IMR-90 (cell line): ENCODE data around the gene ANK3. TPM values are rescaled to one million over a fixed set of nuclear protein-coding genes. Genes with fewer than 3 reads are reported as not detected.

ENCODE experiments used
- ATAC-seq: fragments of 200-7000 bp; cut with Tn5 transposase; 2 replicates; pipeline ENCODE4 v1.9.1; 2020; ENCODE audit warnings: low read depth, mild to moderate bottlenecking, moderate library complexity
- BruUV-seq: library from RNA; stranded (reverse); fragments of 400-500 nt; replicated peaks from 2 replicates; lab custom pipeline; 2021; lab: Mats Ljungman, UMichigan
- CTCF ChIA-PET: fragments of 300-600 bp; formaldehyde crosslinking; extraction: SDS; loops from one replicate; lab custom pipeline; 2021; ENCODE audit warnings: antibody characterized with exemption; lab: Yijun Ruan, JAX
- POLR2A ChIA-PET: fragments of 300-600 bp; sonication (Branson Sonifier 250); formaldehyde crosslinking; loops from one replicate; lab custom pipeline; 2022; ENCODE audit warnings: antibody characterized with exemption; ENCODE audit not compliant: unreplicated experiment; lab: Charles Lee
- DNase-seq: peaks from one replicate; pipeline ENCODE4 v3.0.0; 2013
- H2AFZ ChIP-seq: replicated peaks from 2 replicates; pipeline ENCODE3; 2013; ENCODE audit warnings: low read length, mild to moderate bottlenecking; ENCODE audit not compliant: poor library complexity
- H2AK5ac ChIP-seq: 2 replicates; pipeline ENCODE4 v1.6.1; 2013; ENCODE audit warnings: low read depth, low read length, inconsistent platforms
- H2AK9ac ChIP-seq: replicated peaks from 2 replicates; pipeline ENCODE3; 2013; ENCODE audit warnings: mild to moderate bottlenecking, low read depth, low read length, moderate library complexity; ENCODE audit not compliant: poor library complexity
- H2BK120ac ChIP-seq: 2 replicates; pipeline ENCODE4 v1.6.1; 2013; ENCODE audit warnings: low read depth, low read length, inconsistent platforms
- H2BK15ac ChIP-seq: 3 replicates; pipeline ENCODE4 v1.6.1; 2013; ENCODE audit warnings: low read depth, low read length, inconsistent platforms
- H2BK20ac ChIP-seq: 2 replicates; pipeline ENCODE4 v1.6.1; 2013; ENCODE audit warnings: low read depth, mild to moderate bottlenecking, inconsistent platforms, low read length, moderate library complexity
- H2BK5ac ChIP-seq: 2 replicates; pipeline ENCODE4 v1.6.1; 2013; ENCODE audit warnings: mild to moderate bottlenecking, low read depth, low read length, inconsistent platforms; ENCODE audit not compliant: poor library complexity, severe bottlenecking
- H3K14ac ChIP-seq: replicated peaks from 2 replicates; pipeline ENCODE4 v1.6.1; 2013; ENCODE audit warnings: low read depth, low read length, inconsistent platforms
- H3K18ac ChIP-seq: 2 replicates; pipeline ENCODE4 v1.6.1; 2013; ENCODE audit warnings: low read depth, low read length, control low read depth
- H3K23ac ChIP-seq: 2 replicates; pipeline ENCODE4 v1.6.1; 2013; ENCODE audit warnings: low read depth, low read length, inconsistent platforms
- H3K27ac ChIP-seq: 2 replicates; pipeline ENCODE4 v1.5.1; 2013; ENCODE audit warnings: mild to moderate bottlenecking, control low read depth, low read length; ENCODE audit not compliant: insufficient read depth
- H3K27me3 ChIP-seq: 2 replicates; pipeline ENCODE4 v1.6.1; 2013; ENCODE audit warnings: low read length; ENCODE audit not compliant: control insufficient read depth, insufficient read depth
- H3K36me3 ChIP-seq: 2 replicates; pipeline ENCODE4 v1.6.1; 2013; ENCODE audit warnings: low read length, mixed read lengths; ENCODE audit not compliant: control insufficient read depth, insufficient read depth
- H3K4ac ChIP-seq: 2 replicates; pipeline ENCODE4 v1.6.1; 2013; ENCODE audit warnings: low read depth, low read length, inconsistent platforms
- H3K4me1 ChIP-seq: 2 replicates; pipeline ENCODE4 v1.6.1; 2013; ENCODE audit warnings: low read length, mixed read lengths; ENCODE audit not compliant: control insufficient read depth, insufficient read depth
- H3K4me2 ChIP-seq: 2 replicates; pipeline ENCODE4 v1.6.1; 2013; ENCODE audit warnings: low read depth, mild to moderate bottlenecking, control low read depth, low read length, moderate library complexity
- H3K4me3 ChIP-seq: 2 replicates; pipeline ENCODE4 v1.5.1; 2013; ENCODE audit warnings: low read depth, mild to moderate bottlenecking, control low read depth, low read length, moderate library complexity; ENCODE audit not compliant: insufficient read depth
- H3K56ac ChIP-seq: 2 replicates; pipeline ENCODE4 v1.6.1; 2013; ENCODE audit warnings: low read length, inconsistent platforms; ENCODE audit not compliant: insufficient read depth; ENCODE audit errors: extremely low read depth
- H3K79me1 ChIP-seq, 2 experiments: 2 replicates each; pipeline ENCODE4 v1.6.1; 2013; ENCODE audit warnings: low read length in 2 of 2, inconsistent platforms in 1 of 2, low read depth in 1 of 2
- H3K9ac ChIP-seq: 2 replicates; pipeline ENCODE4 v1.6.1; 2013; ENCODE audit warnings: low read depth, low read length, control low read depth
- H3K9me1 ChIP-seq: 2 replicates; pipeline ENCODE4 v1.6.1; 2013; ENCODE audit warnings: low read length, inconsistent platforms; ENCODE audit not compliant: insufficient read depth
- H3K9me3 ChIP-seq: 2 replicates; pipeline ENCODE4 v1.6.1; 2013; ENCODE audit warnings: low read length; ENCODE audit not compliant: control insufficient read depth, insufficient read depth
- H4K20me1 ChIP-seq: 2 replicates; pipeline ENCODE4 v1.6.1; 2013; ENCODE audit warnings: low read length, inconsistent platforms; ENCODE audit not compliant: insufficient read depth
- H4K5ac ChIP-seq: 2 replicates; pipeline ENCODE4 v1.6.1; 2013; ENCODE audit warnings: mild to moderate bottlenecking, low read depth, low read length, control low read depth
- H4K8ac ChIP-seq, 2 experiments: 2 replicates each; pipeline ENCODE4 v1.6.1; 2013; ENCODE audit warnings: low read depth in 2 of 2, low read length in 2 of 2, control low read depth in 1 of 2, inconsistent platforms in 1 of 2
- H4K91ac ChIP-seq: 2 replicates; pipeline ENCODE4 v1.6.1; 2013; ENCODE audit warnings: low read depth, low read length, inconsistent platforms; ENCODE audit not compliant: insufficient read depth
- BHLHE40 ChIP-seq: fragments of 150-350 bp; IDR thresholded peaks from 2 replicates; pipeline ENCODE4 v1.6.1; 2016; ENCODE audit warnings: mild to moderate bottlenecking, low read depth, low read length
- CHD1 ChIP-seq: IDR thresholded peaks from 2 replicates; pipeline ENCODE4 v1.6.1; 2012; ENCODE audit warnings: low read depth, low read length, improper control_type of control experiment
- ELK1 ChIP-seq: fragments of 150-350 bp; IDR thresholded peaks from 2 replicates; pipeline ENCODE4 v1.6.1; 2016; ENCODE audit warnings: low read depth, mild to moderate bottlenecking, low read length, moderate library complexity, borderline replicate concordance
- MAZ ChIP-seq: IDR thresholded peaks from 2 replicates; pipeline ENCODE4 v1.6.1; 2012; ENCODE audit warnings: low read depth, mild to moderate bottlenecking, low read length, improper control_type of control experiment, moderate library complexity, borderline replicate concordance
- POLR2A ChIP-seq: IDR thresholded peaks from 2 replicates; pipeline ENCODE4 v1.6.1; 2012; ENCODE audit warnings: mild to moderate bottlenecking, low read depth, low read length
- SMC3 ChIP-seq: fragments of 150-350 bp; IDR thresholded peaks from 2 replicates; pipeline ENCODE4 v1.6.1; 2016; ENCODE audit warnings: low read depth, mild to moderate bottlenecking, antibody characterized with exemption, low read length, moderate library complexity
- dilution Hi-C: fragments of 300-500 bp; cut with HindIII; formaldehyde crosslinking; loops from one replicate; pipeline ENCODE4 v1.14.3; 2018; ENCODE audit warnings: low sequenced_read_pairs; ENCODE audit not compliant: unreplicated experiment
- in situ Hi-C: fragments of 300-500 bp; cut with MboI; formaldehyde crosslinking; loops from 3 replicates; pipeline ENCODE4 v1.14.3; 2019; ENCODE audit warnings: low sequenced_read_pairs, inconsistent platforms, mixed read lengths
- intact Hi-C: fragments of 100-400 bp; cut with micrococcal nuclease; formaldehyde crosslinking; loops from 2 replicates; pipeline ENCODE4 v1.10.0; 2022
- polyA plus RNA-seq, 3 experiments: library from polyadenylated mRNA; depleted of rRNA; stranded (reverse); fragments of >200 nt; gene quantifications; 2 replicates each; pipeline ENCODE4 v1.2.3, GENCODE V29; 2012; ENCODE audit warnings: low replicate concordance in 1 of 3
- total RNA-seq: library from RNA; depleted of rRNA; stranded (reverse); fragments of >200 nt; gene quantifications from 2 replicates; pipeline ENCODE4 v1.2.3, GENCODE V29; 2012

The ANK3 gene
- total and polyA plus RNA-seq, 2 of the 4 experiments (the other 2 are of a cell fraction), result 0.63 to 1.8 TPM

GRCh38 chr10:60138026-60138425 lies 251.6 kb downstream of the ANK3 start:
- Histone ChIP-seq H3K27ac (no peak overlapping the region), H4K20me1 (no peaks in the 10 kb centered on the region), H3K4ac (no peak overlapping the region), H3K18ac (no peak overlapping the region), H2BK15ac (no peak overlapping the region), H4K91ac (no peak overlapping the region), H3K27me3 (peaks cover 3% of the 10 kb centered on the region), H3K4me3 (no peak overlapping the region), H2BK20ac (no peak overlapping the region), H2AK9ac (no peak overlapping the region), H3K9ac (no peak overlapping the region), H3K79me1 (no peaks in the 10 kb centered on the region), H3K4me1 (peaks cover 6% of the 10 kb centered on the region; the same call in 1 of the 2 replicates), H3K23ac (no peak overlapping the region), H3K9me3 (no peaks in the 10 kb centered on the region), H3K4me2 (no peak overlapping the region), H3K9me1 (peaks cover 5% of the 10 kb centered on the region; the same call in 1 of the 2 replicates), H2AK5ac (no peak overlapping the region), H2AFZ (no peak overlapping the region), H2BK5ac (no peak overlapping the region), H3K36me3 (no peaks in the 10 kb centered on the region), H4K8ac (no peak overlapping the region), H3K14ac (no peak overlapping the region), H4K5ac (no peak overlapping the region), H3K56ac (no peak overlapping the region), H2BK120ac (no peak overlapping the region)
- POLR2A ChIA-PET, result no interaction called here
- BruUV-seq, result no TSS peak
- CTCF ChIA-PET, result interaction anchor here (0.8 to 1.5 kb wide), 2 partner anchors 24 to 66 kb away, joined by 4 to 5 read pairs; no protein-coding TSS in a partner anchor
- in situ Hi-C loops, result no loop called here
- ATAC-seq (no peak), DNase-seq (no peak)
- intact Hi-C loops, result no loop called here
- TF ChIP-seq CHD1 (no peak), MAZ (no peak), BHLHE40 (no peak), ELK1 (no peak), SMC3 (no peak), POLR2A (no peak)
- dilution Hi-C loops, result no loop called here
